Karpas-422 (cell line): ENCODE data around the gene COL5A1. TPM values are rescaled to one million over a fixed set of nuclear protein-coding genes. Genes with fewer than 3 reads are reported as not detected.

Source experiments
- DNase-seq: peaks from one replicate; pipeline ENCODE4 v3.0.0-alpha.2; 2015
- H2AFZ ChIP-seq: fragments of 200-600 bp; sonication (generic); 2 replicates; pipeline ENCODE4 v1.6.1; 2014; ENCODE audit warnings: antibody characterized with exemption, low read length, mixed read lengths
- H3K27ac ChIP-seq: fragments of 200-600 bp; sonication (generic); 2 replicates; pipeline ENCODE4 v1.5.1; 2014; ENCODE audit warnings: mild to moderate bottlenecking, low read length, moderate library complexity
- H3K27me3 ChIP-seq: fragments of 200-600 bp; sonication (generic); 2 replicates; pipeline ENCODE4 v1.6.1; 2014; ENCODE audit warnings: low read length, mixed read lengths
- H3K36me3 ChIP-seq: fragments of 200-600 bp; sonication (generic); 2 replicates; pipeline ENCODE4 v1.6.1; 2014; ENCODE audit warnings: low read length, mixed read lengths; ENCODE audit not compliant: insufficient read depth
- H3K4me1 ChIP-seq: fragments of 200-600 bp; sonication (generic); 2 replicates; pipeline ENCODE4 v1.6.1; 2014; ENCODE audit warnings: mild to moderate bottlenecking, low read length, mixed read lengths
- H3K4me2 ChIP-seq: fragments of 200-600 bp; sonication (generic); 2 replicates; pipeline ENCODE4 v1.6.1; 2014; ENCODE audit warnings: low read length, low read depth, mild to moderate bottlenecking; ENCODE audit not compliant: poor library complexity, severe bottlenecking
- H3K4me3 ChIP-seq: fragments of 200-600 bp; sonication (generic); 2 replicates; pipeline ENCODE4 v1.5.1; 2014; ENCODE audit warnings: mild to moderate bottlenecking, antibody characterized with exemption, low read length, mixed read lengths
- H3K79me2 ChIP-seq: fragments of 200-600 bp; sonication (generic); 2 replicates; pipeline ENCODE4 v1.6.1; 2014; ENCODE audit warnings: mild to moderate bottlenecking, low read length, mixed read lengths
- H3K9ac ChIP-seq: fragments of 200-600 bp; sonication (generic); 2 replicates; pipeline ENCODE4 v1.6.0; 2014; ENCODE audit warnings: low read length
- H3K9me2 ChIP-seq: fragments of 200-600 bp; sonication (generic), shearing (Covaris generic); replicated peaks from 2 replicates; pipeline ENCODE4 v1.6.0; 2014; ENCODE audit warnings: mild to moderate bottlenecking, low read length, moderate library complexity; ENCODE audit not compliant: insufficient read depth
- H3K9me3 ChIP-seq: fragments of 300-700, 200-600 bp; sonication (generic); 2 replicates; pipeline ENCODE4 v1.6.1; 2014; ENCODE audit warnings: low read length, mixed read lengths
- H4K20me1 ChIP-seq: fragments of 200-600 bp; sonication (generic); 2 replicates; pipeline ENCODE4 v1.6.1; 2014; ENCODE audit warnings: mild to moderate bottlenecking, antibody characterized with exemption, low read length, low read depth; ENCODE audit not compliant: insufficient read depth
- total RNA-seq: library from RNA; depleted of rRNA; stranded (reverse); fragments of >200 nt; shearing (Covaris generic); gene quantifications from 2 replicates; pipeline ENCODE4 v1.2.3, GENCODE V29; 2014; ENCODE audit warnings: low replicate concordance

Gene COL5A1
- total RNA-seq, 1 experiment from 2014 or later: not detected

GRCh38 chr9:134827559-134827958 lies 186.0 kb downstream of the COL5A1 start:
- H3K27ac ChIP-seq: no peak overlapping the region
- no peak overlapping the region for H3K4me3 ChIP-seq
- H4K20me1 ChIP-seq: no peaks in the 10 kb centered on the region
- no peaks in the 10 kb centered on the region for H3K79me2 ChIP-seq
- no peak overlapping the region for H3K4me2 ChIP-seq
- no peak for DNase-seq
- H3K4me1 ChIP-seq: no peaks in the 10 kb centered on the region
- no peaks in the 10 kb centered on the region for H3K9me2 ChIP-seq
- H3K27me3 ChIP-seq: no peaks in the 10 kb centered on the region
- no peak overlapping the region for H2AFZ ChIP-seq
- no peak overlapping the region for H3K9ac ChIP-seq
- H3K36me3 ChIP-seq: no peaks in the 10 kb centered on the region
- H3K9me3 ChIP-seq: no peaks in the 10 kb centered on the region

DNA sequence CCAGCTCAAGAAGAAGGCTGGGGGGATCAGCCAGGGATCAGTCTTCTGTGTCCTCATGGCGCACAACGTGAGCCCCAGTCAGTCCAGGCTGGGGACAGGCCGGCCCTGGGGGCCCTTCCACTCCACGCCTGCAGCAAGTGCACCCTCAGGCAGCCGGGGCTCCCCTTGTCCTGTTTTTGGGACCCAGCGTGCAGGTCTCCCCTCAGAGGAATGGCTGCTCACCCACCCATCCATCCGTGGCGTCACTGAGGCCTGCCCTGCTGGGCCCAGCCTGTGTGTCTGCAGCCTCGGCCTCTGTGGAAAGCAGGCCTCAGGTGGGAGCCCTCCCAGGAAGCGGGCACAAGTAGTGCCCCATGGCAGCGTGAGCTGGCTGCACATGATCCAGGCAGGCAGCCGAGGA lies 186.4 kb downstream of the COL5A1 start:
- no peak for DNase-seq
- H3K36me3 ChIP-seq: no peaks in the 10 kb centered on the region
- no peak overlapping the region for H3K27ac ChIP-seq
- no peaks in the 10 kb centered on the region for H3K79me2 ChIP-seq
- H3K9me2 ChIP-seq: no peaks in the 10 kb centered on the region
- H4K20me1 ChIP-seq: no peaks in the 10 kb centered on the region
- H3K4me2 ChIP-seq: no peak overlapping the region
- no peaks in the 10 kb centered on the region for H3K4me1 ChIP-seq
- no peak overlapping the region for H3K4me3 ChIP-seq
- H3K9me3 ChIP-seq: no peaks in the 10 kb centered on the region
- H3K9ac ChIP-seq: no peak overlapping the region
- no peaks in the 10 kb centered on the region for H3K27me3 ChIP-seq
- H2AFZ ChIP-seq: no peak overlapping the region

DNA sequence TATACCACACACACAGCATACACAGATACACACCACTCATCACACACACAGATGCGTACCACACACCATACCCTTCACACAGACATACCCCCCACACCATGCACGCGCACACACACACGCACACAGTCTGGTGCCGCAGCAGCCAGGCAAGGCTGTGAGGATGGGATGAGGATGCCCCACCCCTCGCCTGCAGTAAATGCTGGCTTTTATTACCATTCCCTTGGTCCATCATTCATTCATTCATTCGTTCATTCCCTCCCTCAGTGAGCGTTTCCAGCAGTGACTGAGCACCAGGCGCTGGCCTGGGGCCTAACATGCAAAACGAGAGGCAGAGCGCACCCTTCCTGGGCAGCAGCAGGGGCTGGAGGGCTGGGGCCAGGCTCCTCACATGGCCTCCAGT lies 187.3 kb downstream of the COL5A1 start:
- Histone ChIP-seq H4K20me1 (no peaks in the 10 kb centered on the region), H3K4me1 (no peaks in the 10 kb centered on the region), H2AFZ (no peak overlapping the region), H3K9me2 (no peaks in the 10 kb centered on the region), H3K9me3 (no peaks in the 10 kb centered on the region), H3K27ac (no peak overlapping the region), H3K4me2 (no peak overlapping the region), H3K9ac (no peak overlapping the region), H3K4me3 (no peak overlapping the region), H3K36me3 (no peaks in the 10 kb centered on the region), H3K79me2 (no peaks in the 10 kb centered on the region), H3K27me3 (no peaks in the 10 kb centered on the region)
- DNase-seq: no peak

DNA sequence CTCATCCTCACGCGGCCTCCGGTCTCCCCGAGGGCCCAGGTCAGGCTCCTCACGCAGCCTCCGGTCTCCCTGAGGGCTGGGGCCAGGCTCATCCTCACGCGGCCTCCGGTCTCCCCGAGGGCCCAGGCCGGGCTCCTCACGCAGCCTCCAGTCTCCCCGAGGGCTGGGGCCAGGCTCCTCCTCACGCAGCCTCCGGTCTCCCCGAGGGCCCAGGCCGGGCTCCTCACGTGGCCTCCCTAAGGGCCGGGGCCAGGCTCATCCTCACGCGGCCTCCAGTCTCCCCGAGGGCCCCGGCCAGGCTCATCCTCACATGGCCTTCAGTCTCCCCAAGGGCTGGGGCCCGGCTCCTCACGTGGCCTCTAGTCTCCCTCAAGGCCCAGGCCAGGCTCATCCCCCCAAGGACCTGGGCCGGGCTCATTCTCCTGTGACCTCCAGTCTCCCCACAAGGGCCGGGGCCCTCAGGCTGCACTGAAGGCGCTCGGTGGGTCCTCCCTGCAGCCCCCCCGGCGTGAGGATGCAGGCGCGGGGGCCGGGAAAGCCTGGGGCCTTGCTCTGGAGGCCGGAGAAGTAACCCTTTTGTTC lies 187.8 kb downstream of the COL5A1 start:
- no peak for DNase-seq
- Histone ChIP-seq H3K36me3 (no peaks in the 10 kb centered on the region), H3K27ac (no peak overlapping the region), H3K9ac (no peak overlapping the region), H3K4me1 (no peaks in the 10 kb centered on the region), H3K9me2 (no peaks in the 10 kb centered on the region), H3K4me2 (no peak overlapping the region), H3K27me3 (no peaks in the 10 kb centered on the region), H2AFZ (no peak overlapping the region), H3K4me3 (no peak overlapping the region), H3K79me2 (no peaks in the 10 kb centered on the region), H4K20me1 (no peaks in the 10 kb centered on the region), H3K9me3 (no peaks in the 10 kb centered on the region)

DNA sequence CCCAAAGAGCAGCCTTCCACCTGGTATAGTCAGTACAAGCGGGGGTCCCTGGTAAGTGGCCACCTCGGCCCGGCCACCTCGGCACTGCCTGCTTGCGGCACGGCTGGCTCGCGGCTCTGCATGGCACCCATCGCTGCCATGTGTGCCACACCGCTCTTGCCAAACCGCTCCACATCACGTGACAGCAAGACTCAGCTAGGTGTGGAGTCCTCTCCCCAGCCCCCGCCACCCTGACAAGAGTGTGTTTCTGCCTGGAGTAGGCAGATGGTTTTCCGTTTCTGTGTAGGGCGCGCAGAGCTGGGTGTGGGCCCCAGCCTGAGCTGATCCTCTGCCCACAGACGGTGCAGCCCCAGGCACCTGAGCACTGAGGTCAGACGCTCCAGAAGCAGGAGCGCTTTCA lies 188.5 kb downstream of the COL5A1 start:
- Histone ChIP-seq H3K4me3 (no peak overlapping the region), H3K79me2 (no peaks in the 10 kb centered on the region), H3K27ac (no peak overlapping the region), H3K9me2 (no peaks in the 10 kb centered on the region), H3K4me1 (no peaks in the 10 kb centered on the region), H3K9me3 (no peaks in the 10 kb centered on the region), H3K9ac (no peak overlapping the region), H3K27me3 (no peaks in the 10 kb centered on the region), H4K20me1 (no peaks in the 10 kb centered on the region), H2AFZ (no peak overlapping the region), H3K36me3 (no peaks in the 10 kb centered on the region), H3K4me2 (no peak overlapping the region)
- DNase-seq: no peak

GRCh38 chr9:134830926-134831720 lies 189.5 kb downstream of the COL5A1 start:
- no peaks in the 10 kb centered on the region for H4K20me1 ChIP-seq
- H2AFZ ChIP-seq: no peak overlapping the region
- no peak overlapping the region for H3K4me3 ChIP-seq
- no peaks in the 10 kb centered on the region for H3K9me3 ChIP-seq
- no peak overlapping the region for H3K27ac ChIP-seq
- H3K36me3 ChIP-seq: no peaks in the 10 kb centered on the region
- no peaks in the 10 kb centered on the region for H3K4me1 ChIP-seq
- no peaks in the 10 kb centered on the region for H3K79me2 ChIP-seq
- no peaks in the 10 kb centered on the region for H3K9me2 ChIP-seq
- no peaks in the 10 kb centered on the region for H3K27me3 ChIP-seq
- no peak overlapping the region for H3K4me2 ChIP-seq
- no peak for DNase-seq
- H3K9ac ChIP-seq: no peak overlapping the region

GRCh38 chr9:134832471-134832870 lies 190.9 kb downstream of the COL5A1 start:
- H2AFZ ChIP-seq: no peak overlapping the region
- no peaks in the 10 kb centered on the region for H3K9me2 ChIP-seq
- H4K20me1 ChIP-seq: no peaks in the 10 kb centered on the region
- no peak overlapping the region for H3K4me2 ChIP-seq
- no peak overlapping the region for H3K4me3 ChIP-seq
- no peak for DNase-seq
- H3K4me1 ChIP-seq: no peaks in the 10 kb centered on the region
- no peaks in the 10 kb centered on the region for H3K36me3 ChIP-seq
- no peak overlapping the region for H3K9ac ChIP-seq
- no peak overlapping the region for H3K27ac ChIP-seq
- no peaks in the 10 kb centered on the region for H3K79me2 ChIP-seq
- no peaks in the 10 kb centered on the region for H3K27me3 ChIP-seq
- H3K9me3 ChIP-seq: no peaks in the 10 kb centered on the region

GRCh38 chr9:134833294-134833880 lies 191.8 kb downstream of the COL5A1 start:
- no peak overlapping the region for H3K9ac ChIP-seq
- H4K20me1 ChIP-seq: no peaks in the 10 kb centered on the region
- no peaks in the 10 kb centered on the region for H3K4me1 ChIP-seq
- no peaks in the 10 kb centered on the region for H3K9me3 ChIP-seq
- no peak for DNase-seq
- no peak overlapping the region for H3K4me2 ChIP-seq
- no peaks in the 10 kb centered on the region for H3K9me2 ChIP-seq
- no peak overlapping the region for H3K27ac ChIP-seq
- no peaks in the 10 kb centered on the region for H3K79me2 ChIP-seq
- no peaks in the 10 kb centered on the region for H3K36me3 ChIP-seq
- H3K27me3 ChIP-seq: no peaks in the 10 kb centered on the region
- H2AFZ ChIP-seq: no peak overlapping the region
- no peak overlapping the region for H3K4me3 ChIP-seq
